OCI-M1 (cell line): Measurements from ENCODE around the gene CREM.
A peak's percentile ranks its signal among the peaks of the same experiment; 100 is the strongest.

Experiments used
- DNase-seq: peaks from one replicate; lab custom pipeline; 2025; lab: John Stamatoyannopoulos, UW

The CREM gene

GRCh38 chr10:35219891-35220890 lies 93.5 kb downstream of the CREM start:
- no peak for DNase-seq

DNA sequence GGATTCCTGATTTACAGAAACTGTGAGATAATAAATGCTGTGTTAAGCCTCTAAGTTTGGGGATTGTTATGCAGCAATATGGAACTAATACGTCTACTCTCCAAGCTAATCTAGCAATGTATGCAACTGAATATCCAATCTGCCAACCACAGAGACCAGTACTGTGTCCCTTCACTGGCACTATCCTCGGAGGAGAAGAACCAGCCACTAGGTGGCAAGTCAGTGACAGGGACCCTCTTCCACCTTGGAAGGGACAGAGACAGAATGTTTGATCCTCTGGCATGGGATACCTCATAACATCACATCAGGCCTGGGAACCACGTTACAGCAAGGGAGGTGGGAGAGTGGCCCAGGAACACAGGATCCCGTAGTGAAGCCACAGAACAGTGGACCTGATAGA lies 96.4 kb downstream of the CREM start:
- no peak for DNase-seq

DNA sequence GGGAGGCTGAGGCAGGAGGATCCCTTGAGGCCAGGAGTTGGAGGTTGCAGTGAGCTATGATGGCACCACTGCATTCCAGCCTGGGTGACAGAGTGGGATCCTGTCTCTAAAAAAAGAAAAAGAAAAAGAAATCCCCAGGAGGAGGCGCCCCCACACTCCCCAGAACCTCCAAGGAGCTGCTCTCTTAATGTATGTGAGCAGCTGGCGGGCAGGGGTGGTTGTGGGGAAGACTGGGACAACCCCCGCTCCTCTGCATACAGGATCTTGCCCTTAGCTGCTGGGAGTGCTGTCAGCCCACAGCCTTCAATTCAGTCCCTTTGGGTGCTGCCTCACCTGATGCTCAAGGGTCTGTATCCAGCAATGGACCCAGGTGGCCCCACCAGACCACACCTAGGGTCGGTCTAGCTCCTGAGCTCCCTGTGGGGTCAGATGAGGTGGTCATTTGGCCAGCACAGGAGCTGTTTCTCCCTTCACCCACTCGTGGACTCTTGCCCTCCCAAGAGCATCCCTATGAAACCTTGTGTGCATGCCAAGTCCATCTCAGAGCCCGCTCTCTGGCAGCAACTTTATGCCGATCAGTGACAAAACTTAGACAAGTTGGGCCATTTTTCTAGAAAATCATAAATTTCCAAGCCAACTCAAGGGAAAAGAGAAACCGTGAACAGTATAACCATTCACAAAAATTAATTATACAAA lies 97.5 kb downstream of the CREM start:
- no peak for DNase-seq

GRCh38 chr10:35225204-35225603 lies 98.6 kb downstream of the CREM start:
- DNase-seq, result no peak

GRCh38 chr10:35226507-35226906 lies 99.9 kb downstream of the CREM start:
- no peak for DNase-seq

DNA sequence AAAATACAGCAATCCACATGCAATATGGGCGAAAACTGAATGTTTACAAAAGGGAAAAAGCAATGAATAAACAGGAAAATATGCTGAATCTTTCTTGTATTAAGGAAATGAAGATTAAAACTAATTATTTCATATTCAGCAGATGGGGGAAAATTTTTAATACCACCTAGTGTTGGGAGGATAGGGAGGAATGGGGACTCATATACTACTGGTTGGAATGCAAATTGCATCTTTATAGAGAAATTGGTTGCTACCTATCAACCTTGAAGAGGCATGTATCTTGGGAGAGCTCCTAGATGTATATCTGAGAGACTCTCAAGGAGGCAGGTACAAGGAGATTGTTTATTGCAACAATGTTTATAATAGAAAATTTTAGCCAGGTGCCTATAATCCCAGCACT lies 101.4 kb downstream of the CREM start:
- DNase-seq, result no peak

- DNase-seq, result no peak
Measured at GRCh38 chr10:35231646-35232045, 105.0 kb downstream of the CREM start.

DNA sequence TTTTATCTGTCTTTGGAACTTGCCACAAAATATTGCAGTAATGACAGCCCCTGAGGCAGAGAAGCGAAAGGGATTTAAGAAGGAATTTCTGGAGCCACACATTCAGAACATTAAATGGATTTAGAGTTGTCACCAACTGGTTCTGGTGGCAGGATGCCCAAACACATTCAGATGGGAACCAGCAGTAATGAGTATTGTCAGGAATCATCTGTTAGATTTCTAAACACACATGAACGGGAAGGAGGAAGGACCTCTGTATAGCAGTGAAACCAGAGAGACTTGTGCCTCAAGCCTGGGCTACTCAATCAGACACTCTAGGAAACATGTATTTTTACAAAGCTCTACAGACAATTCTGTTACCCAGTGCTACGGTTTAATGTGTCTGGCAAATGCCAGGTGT lies 105.9 kb downstream of the CREM start:
- DNase-seq, result no peak

DNA sequence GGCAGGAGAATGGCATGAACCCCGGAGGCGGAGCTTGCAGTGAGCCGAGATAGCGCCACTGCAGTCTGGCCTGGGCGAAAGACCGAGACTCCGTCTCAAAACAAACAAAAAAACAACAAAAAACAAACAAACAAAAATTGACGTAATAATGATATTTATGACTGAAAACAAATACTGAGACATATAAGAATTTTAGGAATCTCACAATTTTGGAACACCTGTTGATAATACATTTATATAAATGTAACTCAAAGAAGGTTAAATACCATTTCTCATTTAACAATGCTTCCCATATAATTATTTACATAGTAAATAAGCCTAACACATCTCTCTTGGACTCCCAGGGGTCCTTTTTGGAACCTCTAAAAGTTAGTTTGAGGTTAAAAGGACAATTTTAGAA lies 107.4 kb downstream of the CREM start:
- no peak for DNase-seq

DNA sequence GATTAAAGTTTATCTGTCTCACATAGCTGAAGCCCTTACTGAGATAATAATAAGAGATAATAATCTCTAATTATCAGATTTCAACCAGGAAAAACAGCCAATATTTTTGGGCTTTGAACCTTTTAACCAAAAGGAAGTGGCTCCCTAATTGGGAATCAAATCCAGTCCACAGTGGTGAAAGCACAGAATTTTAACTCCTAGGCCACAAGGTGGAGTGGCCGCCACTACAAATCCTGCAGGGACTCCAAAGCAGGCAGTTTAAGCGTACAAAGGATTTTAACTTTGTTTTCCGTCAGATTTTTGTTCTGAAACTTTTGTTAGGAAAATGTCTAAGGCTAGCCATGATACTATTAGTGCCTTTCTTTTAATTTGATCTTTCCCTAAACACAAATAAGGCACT lies 110.1 kb downstream of the CREM start:
- no peak for DNase-seq

DNA sequence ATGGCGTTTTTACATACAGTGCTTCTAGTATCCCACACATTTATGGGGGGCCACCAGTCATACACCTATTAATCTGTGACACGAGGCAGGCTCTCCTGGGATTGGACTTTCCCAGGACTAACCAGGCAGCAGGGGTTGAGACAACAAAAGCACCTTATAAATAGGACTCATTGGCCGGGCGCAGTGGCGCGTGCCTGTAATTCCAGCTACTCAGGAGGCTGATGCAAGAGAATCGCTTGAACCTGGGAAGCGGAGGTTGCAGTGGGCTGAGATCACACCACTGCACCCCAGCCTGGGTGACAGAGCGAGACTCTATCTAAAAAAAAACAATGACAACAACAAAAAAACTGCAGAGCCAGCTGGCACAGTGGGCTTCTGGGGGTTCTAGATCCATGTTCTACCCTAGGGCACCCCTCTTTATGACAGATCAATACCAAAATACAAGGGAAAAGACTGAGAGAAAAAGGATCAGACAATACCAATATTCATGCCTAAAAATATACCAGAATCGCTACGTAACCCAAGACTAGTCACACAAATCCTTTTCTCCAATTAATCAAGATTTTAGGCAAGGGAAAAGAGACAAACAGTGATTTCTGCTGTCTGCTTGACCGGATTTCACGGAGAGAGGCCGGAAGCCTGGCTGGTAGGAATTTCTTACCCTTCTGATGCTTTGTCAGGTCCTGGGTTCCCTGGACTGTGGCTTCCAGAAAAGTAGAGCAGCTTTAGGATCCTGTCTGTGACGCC lies 111.3 kb downstream of the CREM start:
- no peak for DNase-seq

- DNase-seq, result no peak
Measured at GRCh38 chr10:35244549-35244948, 117.9 kb downstream of the CREM start.

DNA sequence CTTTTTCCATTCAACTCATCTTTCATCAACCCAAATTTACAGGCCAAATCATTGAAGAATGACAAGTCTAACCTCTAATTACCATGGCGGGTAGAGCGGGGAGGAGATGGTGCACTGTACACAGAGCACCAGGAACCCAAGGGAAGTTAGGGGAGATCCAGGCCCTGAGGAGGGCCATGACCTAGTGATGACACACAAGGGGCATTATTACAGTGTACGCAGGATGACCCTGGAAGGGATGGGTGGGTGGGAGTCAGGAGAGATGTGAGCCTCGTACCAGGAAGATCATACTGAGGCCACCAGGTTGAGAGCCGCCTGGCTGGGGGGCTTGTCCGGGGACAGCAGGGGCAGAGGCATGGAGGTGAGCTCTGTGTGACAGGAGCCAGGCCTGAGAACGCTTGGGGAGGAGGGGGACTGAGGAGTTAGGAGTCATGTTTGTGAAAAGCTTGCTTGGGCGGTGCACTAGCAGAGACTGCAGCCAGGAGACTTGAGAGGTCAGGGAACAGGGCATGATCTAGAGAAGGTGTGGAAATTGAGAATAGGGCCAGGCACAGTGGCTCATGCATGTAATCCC lies 120.2 kb downstream of the CREM start:
- no peak for DNase-seq

DNA sequence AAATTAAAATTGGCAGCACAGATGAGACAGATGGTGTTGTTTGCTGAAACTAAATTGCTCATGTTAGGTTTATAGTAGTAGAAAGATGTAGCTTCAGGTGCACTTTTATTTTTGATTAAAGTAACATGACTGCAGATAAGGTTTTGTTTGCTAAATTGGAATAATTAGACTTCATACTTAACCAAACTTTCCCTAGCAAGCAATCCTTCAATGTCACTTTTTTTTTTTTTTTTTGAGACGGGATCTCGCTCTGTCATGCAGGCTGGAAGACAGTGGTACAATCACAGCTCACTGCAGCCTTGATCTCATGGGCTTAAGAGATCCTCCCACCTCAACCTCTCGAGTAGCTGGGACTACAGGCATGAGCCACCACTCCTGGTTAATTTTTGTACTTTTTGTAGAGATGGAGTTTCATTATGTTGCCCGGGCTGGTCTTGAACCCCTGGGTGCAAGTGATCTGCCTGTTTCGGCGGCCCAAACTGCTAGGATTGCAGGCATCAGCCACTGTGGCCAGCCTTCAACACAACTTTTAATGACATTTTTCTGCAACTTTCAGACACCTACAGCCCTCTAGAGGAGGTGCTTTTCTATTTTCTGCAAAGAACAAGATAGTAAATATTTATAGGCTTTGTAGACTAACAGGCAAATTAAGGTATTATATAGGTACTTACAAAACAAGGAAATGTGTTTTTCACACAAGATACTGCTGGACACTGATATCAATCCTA lies 124.9 kb downstream of the CREM start:
- DNase-seq, result peak; percentile 28

GRCh38 chr10:35257057-35257983 lies 130.7 kb downstream of the CREM start:
- DNase-seq, result no peak

- DNase-seq, result peak; percentile 60
Measured at GRCh38 chr10:35259769-35260397, 133.2 kb downstream of the CREM start.

- DNase-seq, result no peak
Measured at GRCh38 chr10:35262436-35262835, 135.8 kb downstream of the CREM start.
